GM19099 (cell line): ENCODE results near the gene C3AR1.

Experiments
- POLR2A ChIP-seq: IDR thresholded peaks from 3 replicates; pipeline ENCODE4 v1.6.1; 2011; ENCODE audit warnings: low read depth; ENCODE audit not compliant: insufficient read length; ENCODE audit errors: extremely low read depth

Gene C3AR1

GRCh38 chr12:8069582-8069981 lies 3.4 kb upstream of the C3AR1 start:
- TF ChIP-seq POLR2A: no peak

GRCh38 chr12:8064131-8064530 lies 2.0 kb downstream of the C3AR1 start:
- no peak for TF ChIP-seq POLR2A

- no peak for TF ChIP-seq POLR2A
Measured at GRCh38 chr12:8058506-8058905, 7.7 kb downstream of the C3AR1 start.

GRCh38 chr12:8057839-8058238 lies 8.3 kb downstream of the C3AR1 start:
- no peak for TF ChIP-seq POLR2A

GRCh38 chr12:8057306-8057705 lies 8.9 kb downstream of the C3AR1 start:
- no peak for TF ChIP-seq POLR2A

GRCh38 chr12:8054816-8055215 lies 11.3 kb downstream of the C3AR1 start:
- TF ChIP-seq POLR2A: no peak

- TF ChIP-seq POLR2A: no peak
Measured at GRCh38 chr12:8052679-8053078, 13.5 kb downstream of the C3AR1 start.

- TF ChIP-seq POLR2A: no peak
Measured at GRCh38 chr12:8050600-8051250, 15.4 kb downstream of the C3AR1 start.

GRCh38 chr12:8048906-8049305 lies 17.3 kb downstream of the C3AR1 start:
- no peak for TF ChIP-seq POLR2A

GRCh38 chr12:8047842-8048241 lies 18.3 kb downstream of the C3AR1 start:
- no peak for TF ChIP-seq POLR2A

- TF ChIP-seq POLR2A: no peak
Measured at GRCh38 chr12:8045952-8046944, 19.9 kb downstream of the C3AR1 start.

GRCh38 chr12:8040791-8041190 lies 25.4 kb downstream of the C3AR1 start:
- no peak for TF ChIP-seq POLR2A

GRCh38 chr12:8038659-8039114 lies 27.5 kb downstream of the C3AR1 start:
- no peak for TF ChIP-seq POLR2A

GRCh38 chr12:8037947-8038346 lies 28.2 kb downstream of the C3AR1 start:
- TF ChIP-seq POLR2A: no peak

- TF ChIP-seq POLR2A: no peak
Measured at GRCh38 chr12:8037046-8037663, 29.0 kb downstream of the C3AR1 start.
